Astrocyte (in vitro differentiated cells and primary cell): ENCODE results near the gene TBRG4. TPM values are rescaled to one million over a fixed set of nuclear protein-coding genes. Genes with fewer than 3 reads are reported as not detected.

ENCODE experiments used
- DNase-seq: peaks from one replicate; pipeline ENCODE4 v3.0.0-alpha.2; 2010; ENCODE audit warnings: low read depth
- FAIRE-seq: peaks from 2 replicates; lab custom pipeline; 2011; peaks lifted over from hg19 to GRCh38; lab: Jason Lieb, UNC
- H2AFZ ChIP-seq: 2 replicates; pipeline ENCODE4 v1.6.0; 2012; ENCODE audit warnings: low read depth, low read length, inconsistent platforms
- H3K27ac ChIP-seq: 2 replicates; pipeline ENCODE4 v1.5.1; 2011; ENCODE audit warnings: low read depth, low read length, inconsistent platforms
- H3K27me3 ChIP-seq: 2 replicates; pipeline ENCODE4 v1.6.0; 2011; ENCODE audit warnings: low read length, inconsistent platforms; ENCODE audit not compliant: insufficient read depth
- H3K36me3 ChIP-seq: 2 replicates; pipeline ENCODE4 v1.5.1; 2011; ENCODE audit warnings: low read length, inconsistent platforms; ENCODE audit not compliant: insufficient read depth
- H3K4me1 ChIP-seq: 2 replicates; pipeline ENCODE4 v1.5.1; 2011; ENCODE audit warnings: low read length, inconsistent platforms; ENCODE audit not compliant: insufficient read depth
- H3K4me2 ChIP-seq: 2 replicates; pipeline ENCODE4 v1.6.0; 2012; ENCODE audit warnings: low read length, inconsistent platforms
- H3K4me3 ChIP-seq: 2 replicates; pipeline ENCODE4 v1.5.1; 2011; ENCODE audit warnings: low read depth, mild to moderate bottlenecking, low read length, inconsistent platforms; ENCODE audit not compliant: insufficient read depth
- H3K79me2 ChIP-seq: 2 replicates; pipeline ENCODE4 v1.6.0; 2012; ENCODE audit warnings: mild to moderate bottlenecking, low read length, inconsistent platforms; ENCODE audit not compliant: insufficient read depth
- H3K9ac ChIP-seq: 2 replicates; pipeline ENCODE4 v1.6.0; 2012; ENCODE audit warnings: mild to moderate bottlenecking, low read length, inconsistent platforms
- H3K9me3 ChIP-seq: 2 replicates; pipeline ENCODE4 v1.5.1; 2012; ENCODE audit warnings: low read depth, mild to moderate bottlenecking, low read length, inconsistent platforms; ENCODE audit not compliant: insufficient read depth
- H4K20me1 ChIP-seq: 2 replicates; pipeline ENCODE4 v1.6.0; 2012; ENCODE audit warnings: low read length, inconsistent platforms; ENCODE audit not compliant: insufficient read depth
- H3K27ac Mint-ChIP-seq: one replicate; pipeline ENCODE4 v1.8.0; 2021; ENCODE audit warnings: mild to moderate bottlenecking, mixed read lengths; ENCODE audit not compliant: unreplicated experiment
- H3K27me3 Mint-ChIP-seq: one replicate; pipeline ENCODE4 v1.8.0; 2021; ENCODE audit warnings: low read depth, mixed read lengths; ENCODE audit not compliant: unreplicated experiment
- H3K36me3 Mint-ChIP-seq: one replicate; pipeline ENCODE4 v1.8.0; 2021; ENCODE audit warnings: low read depth, mixed read lengths; ENCODE audit not compliant: unreplicated experiment
- H3K4me1 Mint-ChIP-seq: one replicate; pipeline ENCODE4 v1.8.0; 2021; ENCODE audit warnings: low read depth, mixed read lengths; ENCODE audit not compliant: unreplicated experiment
- H3K4me3 Mint-ChIP-seq: one replicate; pipeline ENCODE4 v1.8.0; 2021; ENCODE audit warnings: mild to moderate bottlenecking, moderate library complexity, mixed read lengths; ENCODE audit not compliant: unreplicated experiment
- H3K9me3 Mint-ChIP-seq: one replicate; pipeline ENCODE4 v1.8.0; 2021; ENCODE audit warnings: mild to moderate bottlenecking, mixed read lengths; ENCODE audit not compliant: unreplicated experiment
- EZH2 ChIP-seq: IDR thresholded peaks from 2 replicates; pipeline ENCODE4 v1.6.1; 2012; ENCODE audit warnings: mild to moderate bottlenecking, low read length, inconsistent platforms; ENCODE audit not compliant: insufficient read depth
- total RNA-seq: library from RNA; stranded (reverse); gene quantifications from 2 replicates; pipeline ENCODE4 v1.2.1, GENCODE V29; 2021
- TF ChIP-seq, protein P1 (sequence below): IDR thresholded peaks from 2 replicates; pipeline ENCODE4 v1.5.1; 2011; ENCODE audit warnings: low read depth, mild to moderate bottlenecking, inconsistent platforms, low read length, moderate library complexity; ENCODE audit not compliant: insufficient read depth

Gene TBRG4
- total RNA-seq, 1 donor from 2014 or later = 65.2 TPM

GRCh38 chr7:45153233-45153632 is 41.7 kb upstream of the TBRG4 start:
- Mint-ChIP-seq H3K36me3 (no peaks in the 10 kb centered on the region), H3K4me1 (no peaks in the 10 kb centered on the region), H3K27me3 (peaks cover 48% of the 10 kb centered on the region), H3K27ac (no peak overlapping the region), H3K4me3 (no peak overlapping the region), H3K9me3 (peaks cover 8% of the 10 kb centered on the region)
- no peak overlapping the region for H2AFZ ChIP-seq
- no peak overlapping the region for H3K4me2 ChIP-seq
- no peaks in the 10 kb centered on the region for H3K4me1 ChIP-seq
- H3K27ac ChIP-seq = no peak overlapping the region
- no peaks in the 10 kb centered on the region for H4K20me1 ChIP-seq
- peaks cover 13% of the 10 kb centered on the region for H3K27me3 ChIP-seq
- H3K36me3 ChIP-seq = no peaks in the 10 kb centered on the region
- TF ChIP-seq, protein P1, sequence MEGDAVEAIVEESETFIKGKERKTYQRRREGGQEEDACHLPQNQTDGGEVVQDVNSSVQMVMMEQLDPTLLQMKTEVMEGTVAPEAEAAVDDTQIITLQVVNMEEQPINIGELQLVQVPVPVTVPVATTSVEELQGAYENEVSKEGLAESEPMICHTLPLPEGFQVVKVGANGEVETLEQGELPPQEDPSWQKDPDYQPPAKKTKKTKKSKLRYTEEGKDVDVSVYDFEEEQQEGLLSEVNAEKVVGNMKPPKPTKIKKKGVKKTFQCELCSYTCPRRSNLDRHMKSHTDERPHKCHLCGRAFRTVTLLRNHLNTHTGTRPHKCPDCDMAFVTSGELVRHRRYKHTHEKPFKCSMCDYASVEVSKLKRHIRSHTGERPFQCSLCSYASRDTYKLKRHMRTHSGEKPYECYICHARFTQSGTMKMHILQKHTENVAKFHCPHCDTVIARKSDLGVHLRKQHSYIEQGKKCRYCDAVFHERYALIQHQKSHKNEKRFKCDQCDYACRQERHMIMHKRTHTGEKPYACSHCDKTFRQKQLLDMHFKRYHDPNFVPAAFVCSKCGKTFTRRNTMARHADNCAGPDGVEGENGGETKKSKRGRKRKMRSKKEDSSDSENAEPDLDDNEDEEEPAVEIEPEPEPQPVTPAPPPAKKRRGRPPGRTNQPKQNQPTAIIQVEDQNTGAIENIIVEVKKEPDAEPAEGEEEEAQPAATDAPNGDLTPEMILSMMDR = no peak
- TF ChIP-seq EZH2 = no peak
- no peak overlapping the region for H3K4me3 ChIP-seq
- no peaks in the 10 kb centered on the region for H3K9me3 ChIP-seq
- H3K79me2 ChIP-seq = no peaks in the 10 kb centered on the region
- no peak for DNase-seq
- H3K9ac ChIP-seq = no peak overlapping the region
- FAIRE-seq = no peak

DNA sequence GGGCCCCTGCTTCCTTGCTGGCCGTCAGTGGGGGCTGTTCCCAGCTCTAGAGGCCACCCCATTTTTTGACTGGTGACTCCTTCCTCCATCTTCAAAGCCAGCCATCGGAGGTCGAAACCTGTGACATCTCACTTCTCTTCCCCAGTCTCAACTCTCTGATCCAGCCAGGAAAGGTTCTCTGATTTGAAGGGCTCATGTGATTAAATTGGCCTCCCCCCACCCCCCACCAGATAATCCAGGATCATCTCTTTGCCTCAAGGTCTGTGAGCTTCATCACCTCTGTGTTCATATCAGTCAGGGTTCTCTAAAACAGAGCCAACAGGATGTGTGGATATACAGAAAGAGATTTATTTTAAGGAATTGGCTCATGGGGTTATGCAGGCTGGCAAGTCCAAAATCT is 40.5 kb upstream of the TBRG4 start:
- Histone ChIP-seq H2AFZ (no peak overlapping the region), H3K79me2 (no peaks in the 10 kb centered on the region), H3K9ac (no peak overlapping the region), H3K27ac (no peak overlapping the region), H3K4me1 (no peaks in the 10 kb centered on the region), H4K20me1 (no peaks in the 10 kb centered on the region), H3K9me3 (no peaks in the 10 kb centered on the region), H3K27me3 (peaks cover 14% of the 10 kb centered on the region), H3K36me3 (no peaks in the 10 kb centered on the region), H3K4me3 (no peak overlapping the region), H3K4me2 (no peak overlapping the region)
- TF ChIP-seq EZH2 = no peak
- TF ChIP-seq, protein P1 = no peak
- peaks cover 6% of the 10 kb centered on the region for H3K9me3 Mint-ChIP-seq
- FAIRE-seq (no peak), DNase-seq (no peak)
- no peak overlapping the region for H3K4me3 Mint-ChIP-seq
- peaks cover 44% of the 10 kb centered on the region for H3K27me3 Mint-ChIP-seq
- H3K36me3 Mint-ChIP-seq = no peaks in the 10 kb centered on the region
- H3K4me1 Mint-ChIP-seq = no peaks in the 10 kb centered on the region
- H3K27ac Mint-ChIP-seq = no peak overlapping the region

GRCh38 chr7:45151131-45151684 is 39.7 kb upstream of the TBRG4 start:
- Histone ChIP-seq H3K9me3 (no peaks in the 10 kb centered on the region), H4K20me1 (no peaks in the 10 kb centered on the region), H2AFZ (no peak overlapping the region), H3K27me3 (peaks cover 8% of the 10 kb centered on the region), H3K4me3 (no peak overlapping the region), H3K79me2 (no peaks in the 10 kb centered on the region), H3K27ac (no peak overlapping the region), H3K36me3 (no peaks in the 10 kb centered on the region), H3K4me2 (no peak overlapping the region), H3K9ac (no peak overlapping the region), H3K4me1 (no peaks in the 10 kb centered on the region)
- Mint-ChIP-seq H3K36me3 (no peaks in the 10 kb centered on the region), H3K9me3 (peaks cover 6% of the 10 kb centered on the region), H3K27ac (no peak overlapping the region), H3K4me1 (no peaks in the 10 kb centered on the region), H3K27me3 (peaks cover 38% of the 10 kb centered on the region), H3K4me3 (no peak overlapping the region)
- FAIRE-seq = no peak
- DNase-seq = no peak
- no peak for TF ChIP-seq EZH2
- TF ChIP-seq, protein P1 = no peak
